GM18511 (cell line): Measurements from ENCODE around the gene TMED9.

ENCODE experiments used
- ATAC-seq: cut with Tn5 transposase; IDR thresholded peaks from one replicate; pipeline ENCODE4 v1.9.1; 2021; ENCODE audit warnings: mild to moderate bottlenecking, moderate library complexity; ENCODE audit not compliant: unreplicated experiment

The TMED9 gene

GRCh38 chr5:177576169-177576568, 15.8 kb upstream of the TMED9 start:
- no peak for ATAC-seq

- no peak for ATAC-seq
Measured at GRCh38 chr5:177578316-177578715, 13.7 kb upstream of the TMED9 start.

GRCh38 chr5:177588413-177588909, 3.5 kb upstream of the TMED9 start:
- ATAC-seq = no peak

- no peak for ATAC-seq
Measured at GRCh38 chr5:177590406-177590805, 1.6 kb upstream of the TMED9 start.

GRCh38 chr5:177591690-177592009, 353 bp upstream of the TMED9 start:
- no peak for ATAC-seq

GRCh38 chr5:177592905-177593304, 902 bp downstream of the TMED9 start:
- no peak for ATAC-seq

- no peak for ATAC-seq
Measured at GRCh38 chr5:177593511-177593910, 1.5 kb downstream of the TMED9 start.

- no peak for ATAC-seq
Measured at GRCh38 chr5:177594071-177594470, 2.1 kb downstream of the TMED9 start.

GRCh38 chr5:177595026-177595585, 3.1 kb downstream of the TMED9 start:
- no peak for ATAC-seq

GRCh38 chr5:177595991-177596774, 4.2 kb downstream of the TMED9 start:
- no peak for ATAC-seq

- ATAC-seq = no peak
Measured at GRCh38 chr5:177596775-177597238, 4.8 kb downstream of the TMED9 start.

- no peak for ATAC-seq
Measured at GRCh38 chr5:177598477-177598876, 6.5 kb downstream of the TMED9 start.

GRCh38 chr5:177599731-177600507, 7.9 kb downstream of the TMED9 start, which contains the start of gene B4GALT7:
Gene B4GALT7 (plus strand): TSS chr5:177600132. CDS start chr5:177600211, 79 bp downstream.
- peak; percentile 90 for ATAC-seq

GRCh38 chr5:177600508-177601018, 8.6 kb downstream of the TMED9 start:
- peak; percentile 2 for ATAC-seq

GRCh38 chr5:177601126-177601525, 9.1 kb downstream of the TMED9 start:
- no peak for ATAC-seq

- no peak for ATAC-seq
Measured at GRCh38 chr5:177601577-177602457, 9.8 kb downstream of the TMED9 start.

- no peak for ATAC-seq
Measured at GRCh38 chr5:177602458-177602830, 10.4 kb downstream of the TMED9 start.

- ATAC-seq = no peak
Measured at GRCh38 chr5:177603631-177604030, 11.6 kb downstream of the TMED9 start.

GRCh38 chr5:177604116-177604521, 12.1 kb downstream of the TMED9 start:
- no peak for ATAC-seq

GRCh38 chr5:177604656-177605055, 12.7 kb downstream of the TMED9 start:
- ATAC-seq = no peak
